PC-3 (cell line): ENCODE measurements around the gene H3-3A. TPM values are rescaled to one million over a fixed set of nuclear protein-coding genes. Genes with fewer than 3 reads are reported as not detected.

ENCODE experiments used
- ATAC-seq: fragments of 200-7000 bp; cut with Tn5 transposase; 2 replicates; pipeline ENCODE4 v1.9.1; 2020; ENCODE audit warnings: mild to moderate bottlenecking, moderate library complexity
- BruUV-seq: library from RNA; stranded (reverse); fragments of 400-500 nt; replicated peaks from 2 replicates; lab custom pipeline; 2021; lab: Mats Ljungman, UMichigan
- CTCF ChIA-PET: fragments of 300-600 bp; sonication (Branson Sonifier 250); formaldehyde crosslinking; loops from one replicate; lab custom pipeline; 2022; ENCODE audit warnings: antibody characterized with exemption; lab: Charles Lee
- POLR2A ChIA-PET: fragments of 300-600 bp; sonication (Branson Sonifier 250); formaldehyde crosslinking; loops from one replicate; lab custom pipeline; 2022; ENCODE audit warnings: antibody characterized with exemption; ENCODE audit not compliant: unreplicated experiment; lab: Charles Lee
- DNase-seq: peaks from one replicate; pipeline ENCODE4 v3.0.0-alpha.2; 2015
- H2AFZ ChIP-seq: fragments of 300-600 bp; sonication (generic); 2 replicates; pipeline ENCODE4 v1.6.0; 2016; ENCODE audit warnings: antibody characterized with exemption, low read length
- H3F3A ChIP-seq: fragments of 300-600 bp; sonication (generic); one replicate; pipeline ENCODE4 v1.6.0; 2017; ENCODE audit warnings: antibody characterized with exemption, low read length, control low read depth, mild to moderate bottlenecking; ENCODE audit not compliant: unreplicated experiment
- H3K27ac ChIP-seq: fragments of 300-600 bp; sonication (generic); 2 replicates; pipeline ENCODE4 v1.5.1; 2016; ENCODE audit warnings: mild to moderate bottlenecking, low read length
- H3K27me3 ChIP-seq: fragments of 300-600 bp; sonication (generic); 2 replicates; pipeline ENCODE4 v1.6.1; 2016; ENCODE audit warnings: low read length, mixed read lengths
- H3K36me3 ChIP-seq: fragments of 300-600 bp; sonication (generic); 2 replicates; pipeline ENCODE4 v1.6.1; 2016; ENCODE audit warnings: low read depth, mixed run types, low read length, mixed read lengths
- H3K4me1 ChIP-seq: fragments of 300-600 bp; sonication (generic); 2 replicates; pipeline ENCODE4 v1.5.1; 2016; ENCODE audit warnings: low read length; ENCODE audit not compliant: insufficient read depth
- H3K4me2 ChIP-seq: fragments of 300-600 bp; sonication (generic); 2 replicates; pipeline ENCODE4 v1.6.0; 2016; ENCODE audit warnings: low read length
- H3K4me3 ChIP-seq: fragments of 300-600 bp; sonication (generic); 2 replicates; pipeline ENCODE4 v1.5.1; 2016; ENCODE audit warnings: mild to moderate bottlenecking, low read length, mixed read lengths
- H3K79me2 ChIP-seq: fragments of 300-600 bp; sonication (generic); 2 replicates; pipeline ENCODE4 v1.6.1; 2017; ENCODE audit warnings: low read length, mixed read lengths
- H3K9ac ChIP-seq: fragments of 300-600 bp; sonication (generic); 2 replicates; pipeline ENCODE4 v1.6.0; 2016; ENCODE audit warnings: mild to moderate bottlenecking, low read length
- H3K9me2 ChIP-seq: fragments of 300-600 bp; sonication (generic); replicated peaks from 2 replicates; pipeline ENCODE4 v1.6.1; 2016; ENCODE audit warnings: mixed run types, low read length, mixed read lengths
- H3K9me3 ChIP-seq: fragments of 300-600 bp; sonication (generic); 2 replicates; pipeline ENCODE4 v1.6.1; 2016; ENCODE audit warnings: low read length, mixed read lengths
- H4K20me1 ChIP-seq: fragments of 300-600 bp; sonication (generic); 2 replicates; pipeline ENCODE4 v1.6.1; 2016; ENCODE audit warnings: low read length, mixed read lengths
- EZH2 ChIP-seq: fragments of 300-600 bp; sonication (generic); IDR thresholded peaks from one replicate; pipeline ENCODE4 v1.6.1; 2017; ENCODE audit warnings: antibody characterized with exemption, mild to moderate bottlenecking, low read length; ENCODE audit not compliant: unreplicated experiment
- EZH2phosphoT487 ChIP-seq: fragments of 300-600 bp; sonication (generic); IDR thresholded peaks from 2 replicates; pipeline ENCODE4 v1.6.1; 2018; ENCODE audit warnings: mild to moderate bottlenecking, antibody characterized with exemption, low read length, borderline replicate concordance
- intact Hi-C: fragments of 100-400 bp; cut with micrococcal nuclease; formaldehyde crosslinking; loops from 2 replicates; pipeline ENCODE4 v1.9.0; 2023
- total RNA-seq: library from RNA; depleted of rRNA; stranded (reverse); fragments of >200 nt; gene quantifications from 2 replicates; pipeline ENCODE4 v1.2.3, GENCODE V29; 2014
- TF ChIP-seq, protein P1 (sequence below): fragments of 300-600 bp; sonication (generic); conservative IDR thresholded peaks from 2 replicates; pipeline ENCODE4 v1.5.1; 2017; ENCODE audit warnings: antibody characterized with exemption, low read depth, mild to moderate bottlenecking, low read length

Gene H3-3A
- total RNA-seq, 1 experiment from 2014 or later: 273 TPM

- intact Hi-C loops: no loop called here
- CTCF ChIA-PET: no interaction called here
- TF ChIP-seq EZH2 (no peak), EZH2phosphoT487 (no peak)
- TF ChIP-seq, protein P1, sequence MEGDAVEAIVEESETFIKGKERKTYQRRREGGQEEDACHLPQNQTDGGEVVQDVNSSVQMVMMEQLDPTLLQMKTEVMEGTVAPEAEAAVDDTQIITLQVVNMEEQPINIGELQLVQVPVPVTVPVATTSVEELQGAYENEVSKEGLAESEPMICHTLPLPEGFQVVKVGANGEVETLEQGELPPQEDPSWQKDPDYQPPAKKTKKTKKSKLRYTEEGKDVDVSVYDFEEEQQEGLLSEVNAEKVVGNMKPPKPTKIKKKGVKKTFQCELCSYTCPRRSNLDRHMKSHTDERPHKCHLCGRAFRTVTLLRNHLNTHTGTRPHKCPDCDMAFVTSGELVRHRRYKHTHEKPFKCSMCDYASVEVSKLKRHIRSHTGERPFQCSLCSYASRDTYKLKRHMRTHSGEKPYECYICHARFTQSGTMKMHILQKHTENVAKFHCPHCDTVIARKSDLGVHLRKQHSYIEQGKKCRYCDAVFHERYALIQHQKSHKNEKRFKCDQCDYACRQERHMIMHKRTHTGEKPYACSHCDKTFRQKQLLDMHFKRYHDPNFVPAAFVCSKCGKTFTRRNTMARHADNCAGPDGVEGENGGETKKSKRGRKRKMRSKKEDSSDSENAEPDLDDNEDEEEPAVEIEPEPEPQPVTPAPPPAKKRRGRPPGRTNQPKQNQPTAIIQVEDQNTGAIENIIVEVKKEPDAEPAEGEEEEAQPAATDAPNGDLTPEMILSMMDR: no peak
Observed at GRCh38 chr1:226072347-226072746, 9.8 kb downstream of the H3-3A start.

GRCh38 chr1:226073184-226073950, 10.9 kb downstream of the H3-3A start:
- ChIA-PET CTCF (interaction anchor here (1.1 kb wide), 1 partner anchor 9 kb away, joined by 14 read pairs; no protein-coding TSS in a partner anchor), POLR2A (interaction anchor here (0.5 to 1.0 kb wide), 3 partner anchors 10 to 1138 kb away, joined by 3 to 5 read pairs (median 3); no protein-coding TSS in a partner anchor)
- BruUV-seq: TSS peak; percentile 19
- Histone ChIP-seq H3K4me2 (no peak overlapping the region), H3K4me3 (no peak overlapping the region), H3K27ac (no peak overlapping the region), H3K36me3 (peaks cover 30% of the 10 kb centered on the region), H3F3A (no peaks in the 10 kb centered on the region), H4K20me1 (peaks cover 4% of the 10 kb centered on the region; the same call in 1 of the 2 replicates), H3K27me3 (no peaks in the 10 kb centered on the region), H3K79me2 (peaks cover 15% of the 10 kb centered on the region), H3K9me3 (no peaks in the 10 kb centered on the region), H3K9ac (no peak overlapping the region), H3K4me1 (no peaks in the 10 kb centered on the region), H2AFZ (no peak overlapping the region), H3K9me2 (no peaks in the 10 kb centered on the region)
- DNase-seq (no peak), ATAC-seq (no peak; the same call in 1 of the 2 replicates)
- TF ChIP-seq, protein P1: no peak
- TF ChIP-seq EZH2 (no peak), EZH2phosphoT487 (no peak)
- intact Hi-C loops: no loop called here

More at GRCh38 chr1:226072347-226072746, 9.8 kb downstream of the H3-3A start:
- no TSS peak for BruUV-seq
- H3K4me2 ChIP-seq: no peak overlapping the region
- DNase-seq (no peak), ATAC-seq (no peak)
- no peaks in the 10 kb centered on the region for H3K9me2 ChIP-seq
- no peaks in the 10 kb centered on the region for H3F3A ChIP-seq
- H3K9ac ChIP-seq: no peak overlapping the region
- no peaks in the 10 kb centered on the region for H3K27me3 ChIP-seq
- H2AFZ ChIP-seq: no peak overlapping the region
- H3K36me3 ChIP-seq: peaks cover 40% of the 10 kb centered on the region
- H3K9me3 ChIP-seq: no peaks in the 10 kb centered on the region
- H3K27ac ChIP-seq: no peak overlapping the region
- H3K4me1 ChIP-seq: no peaks in the 10 kb centered on the region
- POLR2A ChIA-PET: no interaction called here
- H4K20me1 ChIP-seq: peaks cover 12% of the 10 kb centered on the region
- H3K4me3 ChIP-seq: no peak overlapping the region
- H3K79me2 ChIP-seq: peaks cover 26% of the 10 kb centered on the region

DNA sequence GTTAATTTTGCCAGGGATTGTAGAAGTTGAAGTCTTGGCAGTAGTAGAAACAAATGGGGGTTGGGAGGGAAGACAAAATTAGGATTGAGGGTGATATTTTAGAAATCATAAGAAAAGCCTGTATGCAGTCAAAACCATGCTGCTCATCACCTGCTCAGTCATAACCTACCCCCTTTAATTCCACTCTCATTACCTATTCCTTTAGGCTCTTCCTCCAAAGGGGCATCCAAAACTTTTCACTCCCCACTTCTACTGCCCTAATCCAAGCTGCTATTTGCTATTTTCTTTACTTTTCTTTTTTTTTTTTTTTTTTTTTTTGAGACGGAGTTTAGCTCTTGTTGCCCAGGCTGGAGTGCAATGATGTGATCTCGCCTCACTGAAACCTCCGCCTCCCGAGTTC, 11.5 kb downstream of the H3-3A start:
- no peaks in the 10 kb centered on the region for H3K9me3 ChIP-seq
- H3K27me3 ChIP-seq: no peaks in the 10 kb centered on the region
- BruUV-seq: no TSS peak
- ChIA-PET CTCF (no interaction called here), POLR2A (no interaction called here)
- peaks cover 25% of the 10 kb centered on the region for H3K36me3 ChIP-seq
- H3F3A ChIP-seq: no peaks in the 10 kb centered on the region
- no peak for DNase-seq
- no peak overlapping the region for H2AFZ ChIP-seq
- H3K27ac ChIP-seq: no peak overlapping the region
- TF ChIP-seq EZH2: no peak
- TF ChIP-seq, protein P1: no peak
- no peak for TF ChIP-seq EZH2phosphoT487
- H3K79me2 ChIP-seq: peaks cover 10% of the 10 kb centered on the region; the same call in 1 of the 2 replicates
- no peaks in the 10 kb centered on the region for H3K4me1 ChIP-seq
- intact Hi-C loops: no loop called here
- H3K9me2 ChIP-seq: no peaks in the 10 kb centered on the region
- no peaks in the 10 kb centered on the region for H4K20me1 ChIP-seq
- no peak overlapping the region for H3K4me2 ChIP-seq
- H3K4me3 ChIP-seq: no peak overlapping the region
- ATAC-seq: no peak
- H3K9ac ChIP-seq: no peak overlapping the region
